ENCODE results near the gene TSHZ2. TPM values are rescaled to one million over a fixed set of nuclear protein-coding genes. Genes with fewer than 3 reads are reported as not detected.

Gene TSHZ2
- total RNA-seq, 1 experiment from 2014 or later = 0.07 TPM

- Histone ChIP-seq H3K9ac (ENCODE audit: low read length) (no peak overlapping the region), H3K36me3 (ENCODE audit: control insufficient read depth in 1 of 2, insufficient read depth in 2 of 2, low read length in 2 of 2) (no peaks in the 10 kb centered on the region), H3K4me2 (ENCODE audit: low read length) (no peak overlapping the region), H3K9me3 (ENCODE audit: control insufficient read depth in 1 of 2, insufficient read depth in 1 of 2, low read depth in 1 of 2, low read length in 2 of 2) (no peaks in the 10 kb centered on the region), H3K27me3 (ENCODE audit: insufficient read depth, low read length) (no peaks in the 10 kb centered on the region; the same call in 1 of the 2 replicates), H3K79me2 (ENCODE audit: insufficient read depth, low read length) (no peaks in the 10 kb centered on the region), H3K27ac (ENCODE audit: low read depth, low read length) (no peak overlapping the region), H3K9me2 (ENCODE audit: insufficient read depth) (no peaks in the 10 kb centered on the region), H3K4me1 (ENCODE audit: control insufficient read depth in 1 of 2, insufficient read depth in 2 of 2, low read length in 2 of 2) (peaks cover 0 to 14% of the 10 kb centered on the region in 2 experiments; a peak in 2 of 4 replicates), H4K20me1 (ENCODE audit: insufficient read depth) (no peaks in the 10 kb centered on the region), H3K4me3 (replicated peaks in 1 of 2; ENCODE audit: low read depth in 1 of 2, low read length in 2 of 2) (no peak overlapping the region), H2AFZ (ENCODE audit: low read depth, low read length, poor library complexity, severe bottlenecking) (no peak overlapping the region)
- DNase-seq (ENCODE audit: low read depth, low spot score) (no peak), ATAC-seq (no peak)
- TF ChIP-seq EZH2phosphoT487 (IDR thresholded peaks at IDR 0.05; ENCODE audit: borderline replicate concordance) = no peak
- TF ChIP-seq ZNF274 (IDR thresholded peaks at IDR 0.05; ENCODE audit: low read depth, low read length) = no peak
- no peak for TF ChIP-seq CEBPB (IDR thresholded peaks at IDR 0.05; ENCODE audit: low read depth)
- TF ChIP-seq SP1 (IDR thresholded peaks at IDR 0.05; ENCODE audit: low read depth) = no peak
- no peak for TF ChIP-seq POLR2AphosphoS5 (IDR thresholded peaks at IDR 0.05; ENCODE audit: low read depth, low read length)
- no peak for TF ChIP-seq CTCF (IDR thresholded peaks at IDR 0.05 in 2 of 3, conservative IDR thresholded peaks at IDR 0.05 in 1 of 3; ENCODE audit: borderline replicate concordance in 1 of 3, insufficient read depth in 1 of 3, low read depth in 2 of 3, low read length in 2 of 3)
- no peak for TF ChIP-seq SIN3A (IDR thresholded peaks at IDR 0.05; ENCODE audit: low read depth)
- TF ChIP-seq, protein P1, sequence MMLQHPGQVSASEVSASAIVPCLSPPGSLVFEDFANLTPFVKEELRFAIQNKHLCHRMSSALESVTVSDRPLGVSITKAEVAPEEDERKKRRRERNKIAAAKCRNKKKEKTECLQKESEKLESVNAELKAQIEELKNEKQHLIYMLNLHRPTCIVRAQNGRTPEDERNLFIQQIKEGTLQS (IDR thresholded peaks at IDR 0.05) = no peak
- TF ChIP-seq, protein P2, sequence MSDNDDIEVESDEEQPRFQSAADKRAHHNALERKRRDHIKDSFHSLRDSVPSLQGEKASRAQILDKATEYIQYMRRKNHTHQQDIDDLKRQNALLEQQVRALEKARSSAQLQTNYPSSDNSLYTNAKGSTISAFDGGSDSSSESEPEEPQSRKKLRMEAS (IDR thresholded peaks at IDR 0.05) = no peak
- TF ChIP-seq ZFX (IDR thresholded peaks at IDR 0.05) = no peak
- no peak for TF ChIP-seq ZBTB33 (IDR thresholded peaks at IDR 0.05; ENCODE audit: extremely low read depth, insufficient replicate concordance, low read length)
- TF ChIP-seq CBX3 (IDR thresholded peaks at IDR 0.05; ENCODE audit: low read depth) = no peak
- no peak for TF ChIP-seq EZH2 (IDR thresholded peaks at IDR 0.05)
- TF ChIP-seq FOSL1 (IDR thresholded peaks at IDR 0.05; ENCODE audit: low read depth) = no peak
- TF ChIP-seq YY1 (IDR thresholded peaks at IDR 0.05; ENCODE audit: extremely low read depth, insufficient replicate concordance, low read depth, low read length) = no peak
- intact Hi-C loops (cut with micrococcal nuclease) = loop anchor here (10.0 kb wide), 1 partner anchor 723 kb away; no protein-coding TSS in a partner anchor
- CTCF ChIA-PET = interaction anchor here (1.2 kb wide), 1 partner anchor 24 kb away, joined by 3 read pairs; no protein-coding TSS in a partner anchor
- BruUV-seq (replicated peaks) = no TSS peak
- RAD21 ChIA-PET (ENCODE audit: low non-redundant PET in 1 of 2, low total read pairs in 2 of 2, uncharacterized antibody in 2 of 2, unreplicated experiment in 2 of 2) = no interaction called here
- POLR2A ChIA-PET = no interaction called here
Measured at GRCh38 chr20:53221731-53222130, 249.6 kb downstream of the TSHZ2 start.

Data from HCT116 (cell line).